Astrocyte of the spinal cord (primary cell): Measurements from ENCODE around the gene CYP27C1.
A peak's percentile ranks its signal among the peaks of the same experiment; 100 is the strongest.

Experiments used
- DNase-seq: peaks from one replicate; pipeline ENCODE4 v3.0.0; 2011; ENCODE audit warnings: low read depth, low spot score
- H3K4me3 ChIP-seq: 2 replicates; pipeline ENCODE4 v1.5.1; 2011; ENCODE audit warnings: low read depth, mild to moderate bottlenecking, low read length, moderate library complexity
- in situ Hi-C: cut with HindIII; loops from 2 replicates; pipeline ENCODE4 v1.10.0; 2017; ENCODE audit warnings: low sequenced_read_pairs
- TF ChIP-seq, protein P1 (sequence below): IDR thresholded peaks from 2 replicates; pipeline ENCODE4 v1.5.1; 2012; ENCODE audit warnings: low read depth, mild to moderate bottlenecking, low read length, inconsistent platforms

Gene CYP27C1

DNA sequence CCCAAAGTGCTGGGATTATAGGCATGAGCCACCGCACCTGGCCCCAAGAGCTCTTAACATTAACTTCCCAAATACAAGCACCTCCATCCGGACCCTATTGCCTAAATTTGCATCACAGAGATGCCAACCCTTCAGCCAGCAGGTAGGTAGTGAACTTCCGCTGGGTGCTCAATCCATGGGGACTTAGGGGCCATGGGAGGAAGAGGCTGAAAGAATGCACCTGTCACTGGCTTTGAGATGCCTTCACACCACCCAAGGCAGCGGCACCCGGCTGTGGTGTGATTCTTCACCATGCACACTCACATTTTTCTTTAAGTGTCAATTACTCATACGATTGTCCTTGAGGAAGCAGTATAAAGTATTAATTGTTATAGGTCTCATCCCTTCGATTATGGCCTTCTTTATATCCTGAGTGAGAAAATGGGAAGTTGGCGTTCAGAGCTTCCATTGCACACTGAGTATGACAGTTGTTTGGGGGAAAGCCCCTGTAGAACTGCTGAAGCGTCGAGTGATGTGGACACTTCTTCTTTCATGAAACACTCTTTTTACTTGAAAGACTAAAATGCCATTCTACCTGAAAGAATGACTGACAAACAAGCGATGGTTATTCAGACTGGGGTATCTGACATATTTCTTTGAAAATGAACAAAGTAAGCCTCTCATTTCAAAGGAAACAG lies 61.3 kb downstream of the CYP27C1 start:
- no peak overlapping the region for H3K4me3 ChIP-seq
- TF ChIP-seq, protein P1, sequence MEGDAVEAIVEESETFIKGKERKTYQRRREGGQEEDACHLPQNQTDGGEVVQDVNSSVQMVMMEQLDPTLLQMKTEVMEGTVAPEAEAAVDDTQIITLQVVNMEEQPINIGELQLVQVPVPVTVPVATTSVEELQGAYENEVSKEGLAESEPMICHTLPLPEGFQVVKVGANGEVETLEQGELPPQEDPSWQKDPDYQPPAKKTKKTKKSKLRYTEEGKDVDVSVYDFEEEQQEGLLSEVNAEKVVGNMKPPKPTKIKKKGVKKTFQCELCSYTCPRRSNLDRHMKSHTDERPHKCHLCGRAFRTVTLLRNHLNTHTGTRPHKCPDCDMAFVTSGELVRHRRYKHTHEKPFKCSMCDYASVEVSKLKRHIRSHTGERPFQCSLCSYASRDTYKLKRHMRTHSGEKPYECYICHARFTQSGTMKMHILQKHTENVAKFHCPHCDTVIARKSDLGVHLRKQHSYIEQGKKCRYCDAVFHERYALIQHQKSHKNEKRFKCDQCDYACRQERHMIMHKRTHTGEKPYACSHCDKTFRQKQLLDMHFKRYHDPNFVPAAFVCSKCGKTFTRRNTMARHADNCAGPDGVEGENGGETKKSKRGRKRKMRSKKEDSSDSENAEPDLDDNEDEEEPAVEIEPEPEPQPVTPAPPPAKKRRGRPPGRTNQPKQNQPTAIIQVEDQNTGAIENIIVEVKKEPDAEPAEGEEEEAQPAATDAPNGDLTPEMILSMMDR = no peak
- in situ Hi-C loops = no loop called here
- no peak for DNase-seq

DNA sequence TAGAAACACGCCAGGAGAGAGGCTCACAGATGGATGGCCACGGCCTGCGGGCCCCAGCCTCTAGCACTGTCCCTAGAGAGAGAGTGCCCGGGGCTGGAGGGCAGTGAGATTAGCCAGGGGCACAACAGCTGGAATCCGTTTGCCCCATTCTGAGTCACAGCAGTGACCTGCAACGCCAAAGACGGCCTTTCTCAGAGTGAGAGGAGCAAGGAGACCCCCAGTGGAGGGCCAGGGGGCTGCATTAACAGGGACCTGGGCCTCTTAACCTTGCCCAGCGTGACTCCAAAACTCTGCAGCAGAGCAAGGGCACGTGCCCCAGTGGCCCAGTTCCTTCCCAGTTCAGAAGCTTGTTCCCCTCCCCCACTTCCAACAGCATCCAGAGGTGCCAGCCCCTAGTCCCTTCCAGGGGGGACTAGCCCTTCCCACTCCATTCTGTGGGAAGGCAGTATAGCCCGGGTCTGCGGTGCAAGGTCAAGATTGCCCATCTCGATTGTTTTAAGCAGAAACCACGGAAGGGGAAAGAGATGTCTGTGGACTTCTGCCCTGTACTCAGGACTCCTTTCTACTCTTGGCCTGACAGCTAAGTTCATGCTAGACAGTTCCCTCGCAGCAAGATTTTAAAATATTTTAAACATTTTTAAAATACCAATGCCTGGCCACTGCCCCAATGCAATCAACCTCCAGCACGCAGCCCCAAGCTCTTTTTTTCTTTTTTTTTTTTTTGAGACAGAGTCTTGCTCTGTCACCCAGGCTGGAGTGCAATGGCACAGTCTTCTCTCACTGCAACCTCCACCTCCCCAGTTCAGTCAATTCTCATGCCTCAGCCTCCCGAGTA lies 62.2 kb downstream of the CYP27C1 start:
- in situ Hi-C loops = no loop called here
- TF ChIP-seq, protein P1 = peak; percentile 40
- H3K4me3 ChIP-seq = no peak overlapping the region
- DNase-seq = no peak

DNA sequence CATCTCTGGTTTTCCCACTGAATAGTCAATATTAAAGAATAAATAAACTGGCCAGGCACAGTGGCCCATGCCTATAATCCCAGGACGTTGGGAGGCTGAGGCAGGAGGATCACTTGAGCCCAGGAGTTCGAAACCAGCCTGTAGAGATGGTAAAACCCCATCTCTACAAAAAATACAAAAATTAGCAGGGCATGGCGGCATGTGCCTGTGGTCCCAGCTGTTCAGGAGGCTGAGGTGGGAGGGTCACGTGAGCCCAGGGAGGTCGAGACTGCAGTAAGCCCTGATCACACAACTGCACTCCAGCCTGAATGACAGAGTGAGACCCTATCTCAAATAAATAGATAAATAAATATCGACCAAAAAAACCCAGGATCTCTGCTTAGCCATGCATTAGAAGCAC lies 63.0 kb downstream of the CYP27C1 start:
- H3K4me3 ChIP-seq = no peak overlapping the region
- TF ChIP-seq, protein P1 = no peak

DNA sequence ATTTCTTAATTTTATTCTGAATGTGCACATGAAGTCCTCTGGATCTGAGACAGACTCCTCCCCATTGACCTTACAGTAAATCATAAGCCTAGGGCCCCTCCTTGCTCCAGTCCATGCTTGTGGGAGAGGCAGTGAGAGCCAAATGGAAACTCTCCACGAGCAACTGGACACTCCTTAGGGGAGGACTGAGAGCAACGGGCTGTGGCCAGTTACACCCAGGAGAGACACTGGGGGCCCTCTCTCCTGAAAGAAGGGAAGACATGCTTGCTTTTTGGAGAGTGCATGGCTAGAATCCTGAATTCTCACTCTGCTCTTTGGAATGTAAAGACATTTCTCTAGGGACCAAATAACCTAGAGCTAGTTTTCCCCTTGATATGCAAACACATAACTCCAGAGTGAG lies 64.2 kb downstream of the CYP27C1 start:
- in situ Hi-C loops = no loop called here
- peak; percentile 43 for DNase-seq
- no peak overlapping the region for H3K4me3 ChIP-seq
- TF ChIP-seq, protein P1 = no peak

More for the DNA sequence above, 63.0 kb downstream of the CYP27C1 start:
- in situ Hi-C loops = no loop called here
- DNase-seq = no peak

DNA sequence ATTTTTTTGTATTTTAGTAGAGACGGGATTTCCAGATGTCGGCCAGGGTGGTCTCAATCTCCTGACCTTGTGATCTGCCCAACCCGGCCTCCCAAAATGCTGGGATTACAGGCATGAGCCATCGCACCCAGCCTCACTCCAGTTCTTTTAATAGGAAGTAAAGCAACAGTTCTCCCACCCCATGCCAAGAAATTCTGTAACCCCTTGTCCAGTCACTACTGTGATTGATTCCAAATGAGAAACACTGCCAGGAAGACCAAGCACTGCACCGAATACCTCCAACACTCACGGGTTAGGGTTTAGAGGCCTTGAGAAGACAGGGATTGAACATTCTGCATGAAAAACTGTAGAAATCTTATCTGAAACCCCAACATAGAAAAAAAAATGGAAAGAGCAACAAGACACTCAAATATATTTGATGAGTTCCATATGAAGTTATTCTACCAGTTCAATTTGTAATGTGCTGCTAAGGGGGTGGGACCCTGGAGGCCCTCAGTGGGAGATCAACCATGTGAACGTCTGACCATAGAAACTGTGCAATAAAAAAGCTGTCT lies 65.0 kb downstream of the CYP27C1 start:
- H3K4me3 ChIP-seq = no peak overlapping the region
- DNase-seq = peak; percentile 63
- in situ Hi-C loops = no loop called here
- TF ChIP-seq, protein P1 = no peak

DNA sequence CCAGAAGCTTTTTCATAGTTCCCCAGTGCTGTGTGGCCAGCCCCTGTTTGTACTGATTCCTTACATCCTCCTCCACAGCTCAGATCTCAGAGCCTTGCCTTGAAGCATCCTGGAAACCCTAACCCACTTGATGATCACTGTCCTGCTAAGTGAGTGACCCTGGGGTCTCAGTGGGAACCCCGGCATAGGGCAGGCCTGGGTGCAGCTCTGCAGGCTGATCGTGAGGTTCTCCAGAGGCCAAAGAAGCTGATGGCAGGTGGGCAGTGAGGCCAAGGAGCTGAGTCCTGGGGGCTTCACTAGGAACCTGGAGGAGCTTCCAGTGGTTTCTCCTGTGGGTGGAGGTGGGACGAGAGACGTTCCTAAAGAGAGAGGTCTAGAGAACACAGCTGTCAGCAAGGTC lies 65.7 kb downstream of the CYP27C1 start:
- no peak overlapping the region for H3K4me3 ChIP-seq
- DNase-seq = no peak
- in situ Hi-C loops = no loop called here
- TF ChIP-seq, protein P1 = no peak
